IPS DF 6.9 (cell line): Measurements from ENCODE around the gene ADCY4.
A peak's percentile ranks its signal among the peaks of the same experiment; 100 is the strongest.

Experiments used
- DNase-seq: peaks from one replicate; pipeline ENCODE4 v3.0.0-alpha.2; 2013; ENCODE audit warnings: low read depth, low spot score
- H3K27ac ChIP-seq: one replicate; pipeline ENCODE4 v1.5.1; 2013; ENCODE audit warnings: low read length, control low read depth
- H3K27me3 ChIP-seq: 2 replicates; pipeline ENCODE4 v1.6.1; 2013; ENCODE audit warnings: mild to moderate bottlenecking, low read length; ENCODE audit not compliant: control insufficient read depth, insufficient read depth
- H3K36me3 ChIP-seq: 2 replicates; pipeline ENCODE4 v1.6.1; 2013; ENCODE audit warnings: low read length; ENCODE audit not compliant: control insufficient read depth, insufficient read depth
- H3K4me1 ChIP-seq: 2 replicates; pipeline ENCODE4 v1.6.1; 2013; ENCODE audit warnings: low read length; ENCODE audit not compliant: control insufficient read depth, insufficient read depth
- H3K4me3 ChIP-seq: 2 replicates; pipeline ENCODE4 v1.5.1; 2013; ENCODE audit warnings: mild to moderate bottlenecking, low read length
- H3K9me3 ChIP-seq: 2 replicates; pipeline ENCODE4 v1.6.1; 2013; ENCODE audit warnings: low read length, inconsistent platforms; ENCODE audit not compliant: control insufficient read depth, insufficient read depth
- WGBS: extraction: QIAGEN DNeasy Blood & Tissue Kit; methylation state at CpG from one replicate; pipeline ENCODE4 v1.1.7; 2013; ENCODE audit warnings: mixed read lengths, missing lambda C conversion rate; ENCODE audit not compliant: insufficient read length, insufficient coverage; 5-methylcytosine and 5-hydroxymethylcytosine counted together

Gene ADCY4

DNA sequence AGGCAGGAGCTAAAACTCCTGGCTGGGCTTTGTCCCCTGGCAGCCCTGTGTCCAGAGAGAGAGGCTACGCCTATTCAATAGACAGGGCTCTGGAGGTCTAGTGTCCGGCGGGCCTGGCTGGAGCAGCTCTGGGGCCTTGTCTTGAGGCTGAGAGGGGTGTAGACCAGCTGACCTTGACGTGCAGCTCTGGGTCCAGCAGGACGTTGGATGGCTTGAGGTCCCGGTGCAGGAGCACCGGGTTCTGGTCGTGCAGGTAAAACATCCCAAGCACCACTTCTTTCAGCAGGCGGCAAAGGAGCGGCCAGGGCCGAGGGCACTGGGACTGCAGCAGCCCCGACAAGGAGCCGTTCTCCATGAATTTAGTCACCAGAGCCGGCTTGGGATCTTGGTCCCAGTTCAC lies 4.0 kb upstream of the ADCY4 start:
- no peak for DNase-seq
- Histone ChIP-seq H3K4me3 (peak overlapping the region; percentile 38; the same call in 1 of the 2 replicates), H3K4me1 (peaks cover 1% of the 10 kb centered on the region), H3K27me3 (peaks cover 70% of the 10 kb centered on the region), H3K36me3 (no peaks in the 10 kb centered on the region), H3K9me3 (no peaks in the 10 kb centered on the region), H3K27ac (no peak overlapping the region)
- WGBS: no CpG with 5 or more reads among the region's 14 CpGs

DNA sequence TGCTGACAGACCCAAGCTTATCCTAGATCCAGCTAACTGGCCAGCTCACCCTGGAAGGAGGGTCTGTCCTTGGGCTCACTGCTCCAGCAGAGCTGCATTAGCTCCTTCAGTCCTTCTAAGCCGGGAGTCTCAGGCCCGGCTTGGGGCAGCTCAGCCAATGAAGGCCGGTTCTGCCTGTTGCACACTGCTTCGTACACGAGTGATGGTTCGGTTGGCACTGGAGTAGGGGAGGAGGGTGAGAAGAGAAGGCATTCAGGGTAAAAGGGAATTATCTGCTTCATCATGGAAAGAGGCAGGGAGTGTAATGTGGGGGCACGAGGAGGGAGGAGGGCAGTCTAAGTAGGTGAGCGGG lies 2.9 kb upstream of the ADCY4 start:
- Histone ChIP-seq H3K9me3 (no peaks in the 10 kb centered on the region), H3K36me3 (no peaks in the 10 kb centered on the region), H3K4me1 (peaks cover 1% of the 10 kb centered on the region), H3K27ac (no peak overlapping the region), H3K4me3 (no peak overlapping the region), H3K27me3 (peaks cover 77% of the 10 kb centered on the region)
- WGBS: no CpG with 5 or more reads among the region's 8 CpGs
- DNase-seq: no peak

DNA sequence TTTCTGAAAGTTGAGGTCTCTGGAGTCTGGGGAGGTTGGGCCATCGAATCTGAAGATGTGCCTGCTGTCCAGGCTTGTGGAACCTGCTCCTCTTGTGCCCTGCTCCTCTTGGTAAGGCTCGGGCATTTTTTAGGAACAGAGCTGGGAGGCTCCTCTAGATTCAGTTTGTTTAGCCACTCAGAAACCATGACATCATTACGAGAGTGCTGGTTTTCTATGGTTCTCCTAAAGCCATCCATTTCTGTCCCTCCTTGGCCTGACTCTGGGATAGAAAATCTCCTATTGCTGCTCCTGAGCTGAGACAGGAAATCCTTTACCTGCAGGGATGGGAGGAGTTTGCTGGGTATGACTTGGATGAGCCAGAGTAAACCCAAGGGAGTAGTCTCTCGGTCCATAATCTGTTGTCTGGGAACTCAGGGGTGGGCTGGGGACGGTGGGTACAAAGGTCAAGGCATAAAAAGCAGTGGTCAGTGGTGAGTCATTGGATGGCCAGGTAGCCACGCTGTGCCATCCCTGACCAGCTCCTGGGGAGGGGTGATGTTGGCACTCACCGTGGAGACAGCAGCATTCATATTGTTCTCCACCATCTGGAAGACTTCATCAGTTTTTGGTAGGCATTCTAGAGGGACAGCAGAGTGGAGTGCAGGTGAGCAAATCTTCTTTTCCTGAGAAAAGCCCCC lies 2.4 kb upstream of the ADCY4 start:
- Histone ChIP-seq H3K27me3 (peaks cover 78% of the 10 kb centered on the region), H3K4me1 (peaks cover 1% of the 10 kb centered on the region), H3K27ac (no peak overlapping the region), H3K4me3 (no peak overlapping the region), H3K9me3 (no peaks in the 10 kb centered on the region), H3K36me3 (no peaks in the 10 kb centered on the region)
- no CpG with 5 or more reads among the region's 7 CpGs for WGBS
- no peak for DNase-seq

DNA sequence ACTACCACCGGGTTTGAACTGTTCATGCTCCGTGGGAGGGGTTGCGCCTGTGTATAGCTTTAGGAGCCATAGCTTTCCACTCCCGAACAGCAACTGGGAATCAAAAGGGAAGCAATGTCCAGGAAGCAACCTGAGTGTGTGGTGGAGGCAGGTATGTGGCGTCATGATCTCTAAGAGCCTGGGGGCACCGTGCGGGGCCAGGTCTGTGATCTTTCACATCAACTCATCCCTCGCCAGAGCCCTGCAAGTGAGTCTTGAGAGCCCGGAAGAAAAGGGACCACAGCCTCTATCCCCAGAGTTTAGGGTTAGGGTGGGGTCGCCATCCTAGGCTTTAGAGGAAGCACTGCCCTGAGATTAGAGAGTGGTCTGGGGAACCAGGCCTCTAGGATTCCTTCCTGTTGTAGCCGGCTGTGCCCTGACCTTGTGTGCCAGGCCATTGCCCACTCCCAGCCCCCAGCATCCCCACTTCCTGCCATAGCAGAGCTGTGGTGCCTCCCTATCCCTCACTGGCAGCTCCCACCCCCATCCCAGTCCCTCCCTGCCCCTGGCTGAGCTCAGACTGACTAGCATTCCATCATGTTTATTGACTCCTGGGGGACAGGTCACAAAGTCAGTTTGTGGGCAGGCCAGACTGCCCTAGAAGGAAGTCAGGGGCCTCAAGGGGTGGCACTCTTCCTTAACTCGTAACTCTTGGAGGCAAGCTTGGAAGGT lies 745 bp upstream of the ADCY4 start:
- no peaks in the 10 kb centered on the region for H3K36me3 ChIP-seq
- H3K27ac ChIP-seq: no peak overlapping the region
- H3K9me3 ChIP-seq: no peaks in the 10 kb centered on the region
- H3K27me3 ChIP-seq: peaks cover 71% of the 10 kb centered on the region
- peaks cover 3% of the 10 kb centered on the region for H3K4me1 ChIP-seq
- no peak for DNase-seq
- no CpG with 5 or more reads among the region's 12 CpGs for WGBS
- no peak overlapping the region; the same call in 1 of the 2 replicates for H3K4me3 ChIP-seq

DNA sequence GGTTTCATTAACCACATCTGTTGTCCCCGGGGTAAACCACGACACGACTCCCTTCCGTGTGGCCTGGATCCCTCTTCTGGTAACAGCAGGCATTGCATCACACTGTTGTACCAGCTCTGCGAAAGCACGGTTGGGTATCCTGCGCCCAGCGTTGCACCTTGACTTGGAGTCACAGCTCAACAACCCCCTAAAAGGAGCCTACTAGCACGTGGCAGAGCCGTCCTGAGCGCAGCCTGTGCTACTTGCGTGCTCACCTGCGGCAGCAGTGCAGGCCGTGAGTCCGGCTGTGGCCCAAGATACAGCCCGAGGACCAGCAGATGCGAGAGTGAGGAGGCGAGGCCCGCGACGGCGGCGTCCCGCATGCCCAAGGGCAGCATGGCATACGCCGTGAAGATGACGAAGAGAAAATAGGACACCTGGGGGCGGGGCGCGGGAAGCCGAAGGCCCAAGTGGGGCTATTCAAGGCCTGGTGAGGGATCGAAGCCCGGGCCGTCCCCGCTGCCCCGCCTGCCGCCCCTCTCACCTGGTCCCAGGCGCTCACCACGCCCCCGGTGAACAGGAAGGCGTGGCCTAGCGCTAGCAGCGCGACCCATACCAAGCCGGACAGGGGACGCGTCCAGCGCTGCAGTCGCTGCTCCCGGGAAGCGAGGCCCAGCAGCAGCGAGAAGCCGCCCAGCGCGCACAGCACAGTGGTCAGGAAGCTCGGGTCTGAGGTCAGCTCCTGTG lies 2.4 kb downstream of the ADCY4 start:
- no peaks in the 10 kb centered on the region for H3K9me3 ChIP-seq
- no peaks in the 10 kb centered on the region for H3K36me3 ChIP-seq
- WGBS: no CpG with 5 or more reads among the region's 56 CpGs
- no peak for DNase-seq
- peak overlapping the region; percentile 16; the same call in 1 of the 2 replicates for H3K4me3 ChIP-seq
- H3K4me1 ChIP-seq: peaks cover 3% of the 10 kb centered on the region; the same call in 1 of the 2 replicates
- H3K27me3 ChIP-seq: peaks cover 42% of the 10 kb centered on the region
- H3K27ac ChIP-seq: no peak overlapping the region

DNA sequence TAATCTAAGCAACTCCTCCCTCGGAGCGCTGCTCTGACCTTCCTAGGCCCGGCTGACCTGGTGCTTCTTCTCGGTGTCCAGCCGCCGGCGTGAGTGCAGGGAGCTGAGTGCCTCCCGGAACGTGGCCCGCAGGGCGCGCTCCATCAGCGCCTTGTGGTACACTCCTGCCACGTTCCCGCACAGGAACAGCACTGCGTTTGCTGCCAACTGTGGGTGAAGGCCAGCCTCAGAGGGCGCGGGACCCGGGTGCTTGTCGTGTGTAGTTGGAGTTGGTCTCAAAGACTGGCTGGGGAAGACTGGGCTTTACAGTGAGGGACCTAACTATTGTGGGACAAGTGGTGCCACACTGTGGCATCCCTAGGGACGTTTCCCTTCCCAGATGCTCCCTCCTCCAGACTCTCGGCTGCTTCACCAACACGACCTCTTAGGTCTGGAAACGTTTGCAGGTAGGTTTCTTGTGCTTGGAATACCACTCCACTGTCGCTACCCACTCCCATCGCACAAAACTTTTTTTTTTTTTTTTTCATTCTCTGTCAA lies 3.1 kb downstream of the ADCY4 start:
- no peak for DNase-seq
- H3K9me3 ChIP-seq: no peaks in the 10 kb centered on the region
- H3K4me1 ChIP-seq: peaks cover 3% of the 10 kb centered on the region; the same call in 1 of the 2 replicates
- no peak overlapping the region for H3K4me3 ChIP-seq
- H3K27ac ChIP-seq: no peak overlapping the region
- no peaks in the 10 kb centered on the region for H3K36me3 ChIP-seq
- peaks cover 35% of the 10 kb centered on the region for H3K27me3 ChIP-seq
- no CpG with 5 or more reads among the region's 26 CpGs for WGBS

DNA sequence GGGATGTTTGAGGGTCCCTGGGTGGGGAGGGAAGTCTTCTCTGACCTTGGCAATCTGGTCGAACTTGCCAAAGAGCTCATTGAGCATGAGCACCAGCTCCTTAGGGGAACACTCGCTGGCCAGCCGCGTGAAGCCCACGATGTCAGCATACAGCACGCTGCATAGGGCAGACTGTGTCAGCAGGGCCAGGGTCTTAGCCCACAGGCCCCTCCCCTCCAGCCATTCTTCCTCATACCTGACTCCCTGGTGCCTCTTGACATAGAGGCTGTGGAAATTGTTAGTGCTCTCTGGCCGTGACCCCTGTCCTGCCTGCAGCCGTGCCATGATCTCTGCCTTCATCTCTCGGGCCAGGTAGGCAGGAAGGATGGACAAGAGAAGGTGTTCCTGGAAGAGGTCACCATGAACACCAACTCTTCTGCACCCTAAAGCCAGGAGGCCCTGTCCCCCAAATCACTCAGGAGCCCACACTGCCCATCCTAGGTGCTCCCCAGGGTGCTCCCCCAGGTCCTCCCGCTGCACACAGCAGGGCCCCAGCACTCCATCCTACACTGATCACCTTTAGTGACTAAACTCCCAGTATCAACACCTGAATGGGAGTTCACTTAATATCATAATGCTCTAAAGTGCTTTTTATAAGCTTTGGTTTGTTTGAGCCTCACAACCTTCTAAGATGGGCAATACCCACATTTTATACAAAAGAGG lies 3.7 kb downstream of the ADCY4 start:
- peaks cover 30% of the 10 kb centered on the region for H3K27me3 ChIP-seq
- WGBS: no CpG with 5 or more reads among the region's 10 CpGs
- H3K4me3 ChIP-seq: no peak overlapping the region
- H3K36me3 ChIP-seq: no peaks in the 10 kb centered on the region
- no peak overlapping the region for H3K27ac ChIP-seq
- no peak for DNase-seq
- H3K9me3 ChIP-seq: no peaks in the 10 kb centered on the region
- peaks cover 3% of the 10 kb centered on the region; the same call in 1 of the 2 replicates for H3K4me1 ChIP-seq

DNA sequence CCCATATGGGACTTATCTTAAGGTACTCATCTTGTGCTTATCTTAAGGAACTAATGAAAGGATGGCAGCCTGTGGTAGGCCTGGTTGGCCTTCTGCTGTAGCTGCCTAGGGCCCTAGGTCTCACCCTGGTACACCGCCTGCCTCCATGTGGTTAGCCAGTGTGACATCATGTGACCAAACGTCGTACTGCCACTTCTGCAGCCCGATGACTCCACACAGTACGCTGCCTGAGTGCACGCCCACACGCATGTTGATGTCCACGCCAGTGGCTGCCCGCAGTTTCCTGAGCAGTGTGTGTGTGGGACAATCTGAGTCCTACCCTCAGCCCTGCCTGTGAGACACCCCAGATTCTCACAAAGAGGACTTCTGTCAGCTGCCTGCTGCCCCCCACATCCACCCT lies 5.1 kb downstream of the ADCY4 start:
- no CpG with 5 or more reads among the region's 9 CpGs for WGBS
- no peak for DNase-seq
- 0 out of 2 replicates have a peak, but pooled peaks cover 1% of the 10 kb centered on the region for H3K4me1 ChIP-seq

DNA sequence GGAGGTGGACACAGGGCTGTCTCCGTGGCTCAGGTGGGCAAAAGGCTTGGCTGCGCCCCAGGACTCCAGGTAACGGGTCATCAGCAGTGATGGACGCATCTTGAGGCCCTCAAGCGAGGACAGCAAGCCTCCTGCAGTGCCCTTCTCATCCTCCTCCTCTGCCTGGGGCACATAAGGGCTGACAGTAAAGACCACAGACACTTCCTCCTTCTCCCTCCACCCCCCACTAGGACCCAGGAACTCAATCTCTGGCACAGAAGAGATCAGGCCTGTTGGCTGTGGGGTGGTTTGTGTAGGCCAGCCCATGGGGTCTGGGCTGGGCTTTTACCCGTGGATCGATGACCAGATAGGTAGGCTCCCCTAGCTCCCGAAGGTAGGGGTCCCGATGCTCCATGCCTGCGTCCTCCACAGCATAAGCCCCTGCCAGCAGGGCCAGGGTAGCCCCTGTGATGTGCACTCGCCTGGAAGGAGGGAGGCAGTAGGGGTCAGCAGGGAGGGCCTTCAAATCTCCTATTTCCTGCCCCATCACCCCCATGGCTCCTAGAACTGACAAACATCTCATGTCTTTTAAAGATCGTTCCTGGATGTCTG lies 5.7 kb downstream of the ADCY4 start:
- Histone ChIP-seq H3K27me3 (peaks cover 11% of the 10 kb centered on the region; the same call in 1 of the 2 replicates), H3K27ac (no peak overlapping the region), H3K9me3 (no peaks in the 10 kb centered on the region), H3K4me1 (0 out of 2 replicates have a peak, but pooled peaks cover 1% of the 10 kb centered on the region), H3K36me3 (no peaks in the 10 kb centered on the region), H3K4me3 (no peak overlapping the region)
- no peak for DNase-seq
- WGBS: no CpG with 5 or more reads among the region's 12 CpGs

More for the DNA sequence above, 5.1 kb downstream of the ADCY4 start:
- Histone ChIP-seq H3K4me3 (no peak overlapping the region), H3K9me3 (no peaks in the 10 kb centered on the region), H3K27me3 (peaks cover 17% of the 10 kb centered on the region; the same call in 1 of the 2 replicates), H3K36me3 (no peaks in the 10 kb centered on the region), H3K27ac (no peak overlapping the region)
